GM19467 (cell line): ENCODE measurements around the gene DHX16.
"Not testable (repeated sequence)": the region's sequence is repeated elsewhere in the genome, so short reads cannot be mapped to it uniquely, and the experiment has no call there.

ENCODE experiments used
- ATAC-seq: cut with Tn5 transposase; IDR thresholded peaks from one replicate; pipeline ENCODE4 v1.9.1; 2021; ENCODE audit warnings: mild to moderate bottlenecking, moderate library complexity; ENCODE audit not compliant: unreplicated experiment

DHX16 gene

GRCh38 chr6:30679765-30680535 lies 7.1 kb upstream of the DHX16 start:
- ATAC-seq = no peak

DNA sequence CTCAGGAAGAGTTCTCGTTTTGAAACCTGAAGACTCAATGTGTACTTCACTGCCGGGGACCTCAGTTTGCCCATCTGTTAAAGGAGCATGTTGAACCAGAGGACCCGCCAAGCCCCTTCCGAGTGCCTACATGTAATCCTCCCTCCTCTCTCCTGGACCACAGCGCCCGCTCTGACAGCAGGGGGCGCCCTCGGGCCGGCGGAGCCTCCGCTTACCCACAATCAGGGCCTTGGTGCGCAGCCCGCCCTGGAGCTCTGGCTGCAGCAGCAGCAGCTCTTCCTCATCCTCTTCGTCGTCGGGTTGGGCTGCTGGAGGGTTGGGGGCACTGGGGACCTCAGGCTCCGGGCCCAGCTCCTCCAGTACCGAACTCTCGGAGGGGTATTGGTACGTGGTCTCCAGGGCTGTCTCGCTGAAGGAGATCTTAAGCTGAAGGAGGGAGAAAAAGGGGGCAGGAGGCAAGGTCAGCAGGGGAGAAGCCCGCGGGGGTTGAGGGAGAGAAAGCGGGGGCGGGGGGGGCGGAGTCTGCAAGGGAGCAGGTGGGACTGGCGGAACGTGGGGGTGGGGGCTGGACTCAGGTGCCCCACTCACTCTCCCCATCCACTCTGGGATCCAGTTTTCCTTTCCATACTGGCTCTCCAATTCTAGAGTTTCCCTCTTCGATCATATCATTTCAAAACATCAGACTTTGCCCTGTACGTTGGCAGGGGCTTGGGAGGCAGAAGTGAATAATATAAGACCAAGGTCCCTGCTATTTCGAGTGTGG lies 6.3 kb upstream of the DHX16 start:
- no peak for ATAC-seq

- no peak for ATAC-seq
Measured at GRCh38 chr6:30676660-30677285, 4.0 kb upstream of the DHX16 start.

GRCh38 chr6:30670760-30671527 lies 1.9 kb downstream of the DHX16 start:
- ATAC-seq = no peak

- ATAC-seq = not testable (repeated sequence)
Measured at GRCh38 chr6:30666300-30666699, 6.5 kb downstream of the DHX16 start.

GRCh38 chr6:30664994-30665767 lies 7.6 kb downstream of the DHX16 start:
- no peak for ATAC-seq

DNA sequence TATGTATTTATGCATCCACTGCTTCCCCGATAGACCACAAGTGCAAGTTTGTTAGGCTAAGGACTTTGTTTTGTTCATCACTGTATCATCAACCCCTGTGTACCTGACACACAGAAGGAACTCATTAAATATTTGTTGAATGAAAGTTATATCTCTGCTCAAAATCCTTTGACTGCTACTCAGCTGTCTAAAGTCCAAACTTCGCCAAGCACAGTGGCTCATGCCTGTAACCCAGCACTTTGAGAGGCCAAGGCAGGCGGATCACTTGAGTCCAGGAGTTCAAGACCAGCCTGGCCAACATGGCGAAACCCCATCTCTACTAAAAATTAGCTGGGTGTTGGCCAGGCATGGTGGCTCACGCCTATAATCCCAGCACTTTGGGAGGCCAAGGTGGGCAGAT lies 14.9 kb downstream of the DHX16 start:
- ATAC-seq = not testable (repeated sequence)

DNA sequence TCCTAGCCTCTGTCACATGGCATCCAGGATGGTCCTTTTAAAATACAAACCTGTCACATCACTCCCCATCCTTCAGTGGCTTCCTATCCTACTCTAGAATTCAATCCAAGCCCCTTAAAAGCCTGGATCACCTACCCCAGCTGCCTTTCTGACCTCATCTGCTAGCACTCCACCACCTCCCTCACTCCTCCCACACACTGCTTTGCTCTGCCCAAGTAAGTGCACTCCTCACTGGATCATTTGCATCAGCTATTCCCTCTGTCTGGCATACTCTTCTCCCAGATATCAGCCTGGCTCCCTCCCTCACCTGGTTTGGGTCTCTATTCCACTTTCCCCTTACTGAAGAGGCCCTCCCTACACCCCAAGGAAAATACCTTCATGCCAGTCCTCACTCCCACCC lies 15.4 kb downstream of the DHX16 start:
- no peak for ATAC-seq

GRCh38 chr6:30656513-30656912 lies 16.3 kb downstream of the DHX16 start:
- no peak for ATAC-seq

DNA sequence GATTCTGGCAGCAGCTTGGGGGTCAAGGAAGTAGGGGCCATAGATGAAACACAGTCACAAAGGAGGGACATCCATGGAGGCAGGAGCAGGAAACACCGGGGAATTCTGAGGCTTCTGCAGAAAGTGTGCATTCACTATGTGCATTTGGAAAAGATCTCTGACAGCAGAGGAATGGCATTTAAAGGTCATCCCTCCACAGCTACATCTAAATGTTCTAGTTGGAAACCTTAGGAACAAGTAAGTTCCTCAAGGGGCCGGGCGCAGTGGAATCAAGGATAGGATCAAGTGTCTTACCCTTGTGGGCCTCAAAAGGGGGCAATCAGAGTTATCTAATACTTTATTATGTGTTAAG lies 17.1 kb downstream of the DHX16 start:
- no peak for ATAC-seq

GRCh38 chr6:30654798-30655742 lies 17.7 kb downstream of the DHX16 start:
- no peak for ATAC-seq

GRCh38 chr6:30651143-30651542 lies 21.7 kb downstream of the DHX16 start:
- no peak for ATAC-seq

- ATAC-seq = peak; percentile 43
Measured at GRCh38 chr6:30647242-30648116, 25.3 kb downstream of the DHX16 start.

DNA sequence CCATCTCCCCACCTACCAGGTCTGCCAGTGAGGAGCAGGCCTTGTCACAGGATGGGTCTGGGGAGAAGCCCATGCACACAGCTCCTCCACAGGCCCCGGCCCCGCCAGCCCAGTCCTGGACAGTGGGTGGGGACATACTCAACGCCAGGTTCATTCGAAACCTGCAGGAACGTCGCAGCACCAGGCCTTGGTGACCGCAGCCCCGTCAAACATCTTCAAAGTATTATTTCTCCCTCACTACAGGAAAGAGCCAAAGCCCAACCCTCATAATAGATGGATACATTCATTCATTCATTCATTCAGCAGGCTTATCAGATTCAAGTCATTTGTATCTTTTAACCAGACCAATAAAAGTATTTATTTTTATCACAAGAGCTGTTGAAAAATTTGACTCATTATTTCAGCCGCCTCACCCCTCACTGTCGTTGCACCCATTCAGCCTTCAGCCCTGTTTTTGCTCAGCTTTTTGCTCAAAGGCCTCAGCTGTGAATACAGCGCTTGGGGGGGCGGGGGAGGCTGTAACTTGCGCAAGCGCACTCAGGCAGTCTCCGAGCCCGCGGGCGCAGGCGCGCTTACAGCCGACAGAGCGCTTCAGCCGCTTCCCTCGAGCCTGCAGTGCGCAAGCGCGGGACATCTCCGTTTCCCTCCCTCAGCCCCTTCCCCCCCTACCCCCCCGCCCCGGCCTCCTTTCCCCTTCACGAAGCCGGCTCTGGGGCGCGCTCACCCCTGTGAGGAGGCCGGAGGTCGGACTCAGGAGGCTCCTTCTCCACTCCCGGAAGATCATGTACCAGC lies 26.2 kb downstream of the DHX16 start, which contains the start of gene C6orf136:
Gene C6orf136 (plus strand): TSS at position 684 of the 792 bp plus-strand sequence. CDS start 99 bp downstream, at position 783.
- ATAC-seq = peak; percentile 49

DNA sequence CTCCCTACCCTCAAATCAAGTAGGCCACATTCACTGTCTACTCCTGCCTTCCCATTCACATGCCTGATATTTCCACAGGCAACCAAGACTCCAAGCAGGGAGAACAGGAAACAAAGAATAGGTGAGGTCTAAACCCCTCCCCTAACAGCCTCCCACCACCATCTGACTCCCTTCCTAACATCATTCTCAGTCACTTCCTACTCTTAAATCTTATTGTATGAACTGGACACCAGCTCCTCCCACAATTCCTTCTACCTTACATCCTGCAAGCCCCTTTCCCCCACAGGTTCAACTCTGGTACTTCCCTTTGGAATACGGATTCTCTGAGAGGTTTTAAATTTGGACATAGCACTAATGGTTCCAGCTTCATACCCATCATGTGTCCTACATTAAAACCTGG lies 26.8 kb downstream of the DHX16 start:
- no peak for ATAC-seq

GRCh38 chr6:30644769-30645168 lies 28.0 kb downstream of the DHX16 start:
- no peak for ATAC-seq

DNA sequence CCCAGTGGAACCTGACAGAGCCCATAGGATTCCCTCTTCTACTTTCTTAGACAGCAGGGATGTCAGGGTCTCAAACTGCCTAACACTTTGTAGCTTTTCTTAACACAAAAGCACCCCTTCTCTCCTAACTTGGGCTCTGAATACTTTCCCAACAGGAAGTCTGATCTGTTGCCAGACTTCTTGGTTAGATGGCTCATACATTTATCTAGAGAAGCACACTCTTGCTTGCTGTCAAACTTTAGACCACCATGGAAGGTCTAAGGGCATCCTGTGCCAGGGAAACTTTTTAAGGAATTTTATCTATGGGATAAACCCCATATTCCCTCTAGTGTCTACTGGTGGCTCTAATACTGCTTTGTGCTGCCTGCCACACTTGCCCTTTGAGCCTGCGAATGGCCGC lies 29.1 kb downstream of the DHX16 start:
- no peak for ATAC-seq
